GM23338 (cell line): ENCODE data around the gene RAD51B. TPM values are rescaled to one million over a fixed set of nuclear protein-coding genes. Genes with fewer than 3 reads are reported as not detected.
A peak's percentile ranks its signal among the peaks of the same experiment; 100 is the strongest.
"Not testable (repeated sequence)": the region's sequence is repeated elsewhere in the genome, so short reads cannot be mapped to it uniquely, and the experiment has no call there.

Experiments used
- ATAC-seq: fragments of 200-7000 bp; cut with Tn5 transposase; 3 replicates; pipeline ENCODE4 v1.9.1; 2020
- DNase-seq: peaks from one replicate; pipeline ENCODE4 v3.0.0-alpha.2; 2015; ENCODE audit warnings: low spot score
- H2AFZ ChIP-seq: fragments of 200-600 bp; sonication (generic); 2 replicates; pipeline ENCODE4 v1.8.0; 2016; ENCODE audit warnings: antibody characterized with exemption, mild to moderate bottlenecking, moderate library complexity
- H3F3A ChIP-seq: fragments of 200-600 bp; sonication (generic); replicated peaks from 2 replicates; pipeline ENCODE4 v1.8.0; 2017; ENCODE audit warnings: antibody characterized with exemption, mixed run types, low read depth
- H3K27ac ChIP-seq: fragments of 200-600 bp; sonication (generic); 2 replicates; pipeline ENCODE4 v1.6.1; 2016; ENCODE audit warnings: low read depth
- H3K27me3 ChIP-seq: fragments of 200-600 bp; sonication (generic); 2 replicates; pipeline ENCODE4 v1.8.0; 2016; ENCODE audit warnings: mild to moderate bottlenecking, mixed run types, moderate library complexity; ENCODE audit not compliant: insufficient read depth
- H3K36me3 ChIP-seq: fragments of 200-600 bp; sonication (generic); 2 replicates; pipeline ENCODE4 v1.8.0; 2016; ENCODE audit warnings: mild to moderate bottlenecking; ENCODE audit not compliant: insufficient read depth
- H3K4me1 ChIP-seq: fragments of 200-600 bp; sonication (generic); 2 replicates; pipeline ENCODE4 v1.8.0; 2016; ENCODE audit warnings: mild to moderate bottlenecking, moderate library complexity; ENCODE audit not compliant: insufficient read depth
- H3K4me2 ChIP-seq: fragments of 200-600 bp; sonication (generic); 2 replicates; pipeline ENCODE4 v1.7.1; 2017; ENCODE audit warnings: mixed run types
- H3K4me3 ChIP-seq: fragments of 200-600 bp; sonication (generic); 2 replicates; pipeline ENCODE4 v1.6.1; 2016; ENCODE audit warnings: mixed run types
- H3K79me2 ChIP-seq: fragments of 200-600 bp; sonication (generic); replicated peaks from 2 replicates; pipeline ENCODE4 v1.8.0; 2017; ENCODE audit warnings: mild to moderate bottlenecking; ENCODE audit not compliant: insufficient read depth
- H3K9me2 ChIP-seq: fragments of 200-600 bp; sonication (generic); 2 replicates; pipeline ENCODE4 v1.8.0; 2017; ENCODE audit not compliant: insufficient read depth
- H4K20me1 ChIP-seq: fragments of 200-600 bp; sonication (generic); replicated peaks from 2 replicates; pipeline ENCODE4 v1.8.0; 2017; ENCODE audit warnings: mild to moderate bottlenecking; ENCODE audit not compliant: insufficient read depth
- H3K27ac Mint-ChIP-seq: 2 replicates; pipeline ENCODE4 v1.8.0; 2020; ENCODE audit warnings: inconsistent platforms, mild to moderate bottlenecking, moderate library complexity, mixed read lengths
- H3K27me3 Mint-ChIP-seq: 3 replicates; pipeline ENCODE4 v1.8.0; 2022; ENCODE audit warnings: low read depth, mild to moderate bottlenecking, moderate library complexity, mixed read lengths, inconsistent platforms; ENCODE audit not compliant: insufficient read depth, poor library complexity
- H3K36me3 Mint-ChIP-seq: 3 replicates; pipeline ENCODE4 v1.8.0; 2021; ENCODE audit warnings: low read depth, mild to moderate bottlenecking, inconsistent platforms, moderate library complexity, mixed read lengths
- H3K4me1 Mint-ChIP-seq: 3 replicates; pipeline ENCODE4 v1.8.0; 2020; ENCODE audit warnings: mild to moderate bottlenecking, inconsistent platforms, mixed read lengths
- H3K4me3 Mint-ChIP-seq: 3 replicates; pipeline ENCODE4 v1.8.0; 2021; ENCODE audit warnings: moderate library complexity, mild to moderate bottlenecking, inconsistent platforms, mixed read lengths
- H3K9me3 Mint-ChIP-seq: 3 replicates; pipeline ENCODE4 v1.8.0; 2020; ENCODE audit warnings: moderate library complexity, mild to moderate bottlenecking, inconsistent platforms, mixed read lengths
- CREB1 ChIP-seq: fragments of 250-450 bp; sonication (Bioruptor Pico); IDR thresholded peaks from 2 replicates; pipeline ENCODE4 v1.5.0; 2020; ENCODE audit warnings: low read depth, mild to moderate bottlenecking, moderate library complexity
- EZH2 ChIP-seq: fragments of 200-600 bp; sonication (generic); IDR thresholded peaks from one replicate; pipeline ENCODE4 v1.8.0; 2017; ENCODE audit warnings: antibody characterized with exemption, mild to moderate bottlenecking, low read depth; ENCODE audit not compliant: unreplicated experiment
- EZH2phosphoT487 ChIP-seq: fragments of 200-600 bp; sonication (generic); IDR thresholded peaks from one replicate; pipeline ENCODE4 v1.8.1; 2018; ENCODE audit warnings: antibody characterized with exemption; ENCODE audit not compliant: unreplicated experiment
- JUNB ChIP-seq: IDR thresholded peaks from one replicate; pipeline ENCODE4 v1.6.1; 2016; ENCODE audit warnings: antibody characterized with exemption; ENCODE audit not compliant: unreplicated experiment
- NANOG ChIP-seq: IDR thresholded peaks from 2 replicates; pipeline ENCODE4 v1.6.1; 2016; ENCODE audit warnings: antibody characterized with exemption, borderline replicate concordance
- POLR2AphosphoS5 ChIP-seq: IDR thresholded peaks from 2 replicates; pipeline ENCODE4 v1.6.1; 2016; ENCODE audit warnings: antibody characterized with exemption, low read depth
- ZNF114 ChIP-seq: fragments of 250-450 bp; sonication (Bioruptor Pico); IDR thresholded peaks from 2 replicates; pipeline ENCODE4 v1.5.0; 2020; ENCODE audit warnings: mild to moderate bottlenecking, moderate library complexity
- polyA plus RNA-seq: library from polyadenylated mRNA; unstranded; fragments of >200 nt; fragmentation: Nextera tagmentation; extraction: Ambion mirVana; gene quantifications from 2 replicates; pipeline ENCODE4 v1.2.1, GENCODE V29; 2016
- total RNA-seq: library from RNA; depleted of rRNA; stranded (reverse); fragments of >200 nt; shearing (Covaris generic); gene quantifications from 2 replicates; pipeline ENCODE4 v1.2.3, GENCODE V29; 2014
- TF ChIP-seq, protein P1 (sequence below): IDR thresholded peaks from one replicate; pipeline ENCODE4 v1.6.1; 2018; ENCODE audit warnings: antibody characterized with exemption; ENCODE audit not compliant: unreplicated experiment
- TF ChIP-seq, protein P2 (sequence below): IDR thresholded peaks from 2 replicates; pipeline ENCODE4 v1.6.1; 2016; ENCODE audit warnings: antibody characterized with exemption
- TF ChIP-seq, protein P3 (sequence below), 2 experiments: fragments of 200-600 bp in 1 of 2; sonication (generic) in 1 of 2; conservative IDR thresholded peaks; 2 replicates each; pipeline versions ENCODE4 v1.5.1 to v1.6.1; 2016 to 2017; ENCODE audit warnings: antibody characterized with exemption in 2 of 2, low read depth in 2 of 2, mild to moderate bottlenecking in 2 of 2, moderate library complexity in 1 of 2

Gene RAD51B
- total and polyA plus RNA-seq, 2 experiments from 2014 or later: 15.7 to 29.1 TPM

DNA sequence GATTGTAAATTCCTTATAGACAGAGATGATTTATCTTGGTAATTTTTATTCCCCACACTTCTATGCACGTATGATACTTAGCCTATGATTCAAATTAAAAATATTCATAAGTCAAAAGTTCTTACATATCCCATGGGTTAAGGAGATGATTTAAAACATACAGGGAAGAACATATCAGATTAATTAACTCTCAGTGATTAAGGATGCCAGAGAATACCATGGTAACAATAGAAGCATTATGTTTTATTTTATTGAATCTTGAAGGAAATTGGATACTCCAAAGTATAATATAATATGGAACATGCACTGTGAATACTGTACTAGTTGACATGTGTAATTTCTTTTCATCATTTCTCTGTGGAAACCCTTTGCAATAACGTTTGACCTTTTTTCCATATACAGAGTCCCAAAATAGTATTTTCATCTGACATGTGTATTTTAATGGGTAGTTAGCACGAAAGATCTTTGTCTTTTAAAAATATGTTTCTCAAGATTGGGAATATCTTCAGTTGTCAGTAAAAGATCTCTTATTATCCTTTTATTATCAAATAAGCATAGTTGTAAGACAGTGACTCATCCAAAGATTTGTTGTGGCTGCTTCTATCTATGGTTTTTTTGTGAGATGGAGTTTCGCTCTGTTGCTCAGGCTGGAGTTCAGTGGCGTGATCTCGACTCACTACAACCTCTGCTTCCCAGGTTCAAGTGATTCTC, 166.7 kb downstream of the RAD51B start (continued):
- TF ChIP-seq, protein P1, sequence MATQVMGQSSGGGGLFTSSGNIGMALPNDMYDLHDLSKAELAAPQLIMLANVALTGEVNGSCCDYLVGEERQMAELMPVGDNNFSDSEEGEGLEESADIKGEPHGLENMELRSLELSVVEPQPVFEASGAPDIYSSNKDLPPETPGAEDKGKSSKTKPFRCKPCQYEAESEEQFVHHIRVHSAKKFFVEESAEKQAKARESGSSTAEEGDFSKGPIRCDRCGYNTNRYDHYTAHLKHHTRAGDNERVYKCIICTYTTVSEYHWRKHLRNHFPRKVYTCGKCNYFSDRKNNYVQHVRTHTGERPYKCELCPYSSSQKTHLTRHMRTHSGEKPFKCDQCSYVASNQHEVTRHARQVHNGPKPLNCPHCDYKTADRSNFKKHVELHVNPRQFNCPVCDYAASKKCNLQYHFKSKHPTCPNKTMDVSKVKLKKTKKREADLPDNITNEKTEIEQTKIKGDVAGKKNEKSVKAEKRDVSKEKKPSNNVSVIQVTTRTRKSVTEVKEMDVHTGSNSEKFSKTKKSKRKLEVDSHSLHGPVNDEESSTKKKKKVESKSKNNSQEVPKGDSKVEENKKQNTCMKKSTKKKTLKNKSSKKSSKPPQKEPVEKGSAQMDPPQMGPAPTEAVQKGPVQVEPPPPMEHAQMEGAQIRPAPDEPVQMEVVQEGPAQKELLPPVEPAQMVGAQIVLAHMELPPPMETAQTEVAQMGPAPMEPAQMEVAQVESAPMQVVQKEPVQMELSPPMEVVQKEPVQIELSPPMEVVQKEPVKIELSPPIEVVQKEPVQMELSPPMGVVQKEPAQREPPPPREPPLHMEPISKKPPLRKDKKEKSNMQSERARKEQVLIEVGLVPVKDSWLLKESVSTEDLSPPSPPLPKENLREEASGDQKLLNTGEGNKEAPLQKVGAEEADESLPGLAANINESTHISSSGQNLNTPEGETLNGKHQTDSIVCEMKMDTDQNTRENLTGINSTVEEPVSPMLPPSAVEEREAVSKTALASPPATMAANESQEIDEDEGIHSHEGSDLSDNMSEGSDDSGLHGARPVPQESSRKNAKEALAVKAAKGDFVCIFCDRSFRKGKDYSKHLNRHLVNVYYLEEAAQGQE: no peak
- TF ChIP-seq, protein P2, sequence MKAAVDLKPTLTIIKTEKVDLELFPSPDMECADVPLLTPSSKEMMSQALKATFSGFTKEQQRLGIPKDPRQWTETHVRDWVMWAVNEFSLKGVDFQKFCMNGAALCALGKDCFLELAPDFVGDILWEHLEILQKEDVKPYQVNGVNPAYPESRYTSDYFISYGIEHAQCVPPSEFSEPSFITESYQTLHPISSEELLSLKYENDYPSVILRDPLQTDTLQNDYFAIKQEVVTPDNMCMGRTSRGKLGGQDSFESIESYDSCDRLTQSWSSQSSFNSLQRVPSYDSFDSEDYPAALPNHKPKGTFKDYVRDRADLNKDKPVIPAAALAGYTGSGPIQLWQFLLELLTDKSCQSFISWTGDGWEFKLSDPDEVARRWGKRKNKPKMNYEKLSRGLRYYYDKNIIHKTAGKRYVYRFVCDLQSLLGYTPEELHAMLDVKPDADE: no peak
- no peak for TF ChIP-seq EZH2phosphoT487
- no peak for TF ChIP-seq JUNB
- TF ChIP-seq, protein P3, sequence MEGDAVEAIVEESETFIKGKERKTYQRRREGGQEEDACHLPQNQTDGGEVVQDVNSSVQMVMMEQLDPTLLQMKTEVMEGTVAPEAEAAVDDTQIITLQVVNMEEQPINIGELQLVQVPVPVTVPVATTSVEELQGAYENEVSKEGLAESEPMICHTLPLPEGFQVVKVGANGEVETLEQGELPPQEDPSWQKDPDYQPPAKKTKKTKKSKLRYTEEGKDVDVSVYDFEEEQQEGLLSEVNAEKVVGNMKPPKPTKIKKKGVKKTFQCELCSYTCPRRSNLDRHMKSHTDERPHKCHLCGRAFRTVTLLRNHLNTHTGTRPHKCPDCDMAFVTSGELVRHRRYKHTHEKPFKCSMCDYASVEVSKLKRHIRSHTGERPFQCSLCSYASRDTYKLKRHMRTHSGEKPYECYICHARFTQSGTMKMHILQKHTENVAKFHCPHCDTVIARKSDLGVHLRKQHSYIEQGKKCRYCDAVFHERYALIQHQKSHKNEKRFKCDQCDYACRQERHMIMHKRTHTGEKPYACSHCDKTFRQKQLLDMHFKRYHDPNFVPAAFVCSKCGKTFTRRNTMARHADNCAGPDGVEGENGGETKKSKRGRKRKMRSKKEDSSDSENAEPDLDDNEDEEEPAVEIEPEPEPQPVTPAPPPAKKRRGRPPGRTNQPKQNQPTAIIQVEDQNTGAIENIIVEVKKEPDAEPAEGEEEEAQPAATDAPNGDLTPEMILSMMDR (conservative IDR thresholded peaks at IDR 0.05; ENCODE audit: low read depth in 2 of 2): no peak
- no peak for TF ChIP-seq ZNF114 (CRISPR knock-in tag)
- TF ChIP-seq NANOG: no peak
- no peak for TF ChIP-seq POLR2AphosphoS5
- no peak for TF ChIP-seq EZH2
- TF ChIP-seq CREB1 (CRISPR knock-in tag): no peak

GRCh38 chr14:67987606-67988005, 168.0 kb downstream of the RAD51B start:
- DNase-seq: no peak
- Mint-ChIP-seq H3K9me3 (no peaks in the 10 kb centered on the region), H3K27me3 (no peaks in the 10 kb centered on the region), H3K4me3 (no peak overlapping the region), H3K36me3 (no peaks in the 10 kb centered on the region), H3K4me1 (no peaks in the 10 kb centered on the region), H3K27ac (no peak overlapping the region; the same call in 1 of the 2 replicates)
- Histone ChIP-seq H3K27ac (peak overlapping the region; percentile 1; the same call in 1 of the 2 replicates), H3K27me3 (no peaks in the 10 kb centered on the region), H3K4me2 (no peak overlapping the region), H3K36me3 (no peaks in the 10 kb centered on the region), H3K4me1 (0 out of 2 replicates have a peak, but pooled peaks cover 5% of the 10 kb centered on the region), H4K20me1 (no peaks in the 10 kb centered on the region), H2AFZ (no peak overlapping the region), H3K9me2 (no peaks in the 10 kb centered on the region), H3K4me3 (no peak overlapping the region), H3F3A (no peaks in the 10 kb centered on the region), H3K79me2 (no peaks in the 10 kb centered on the region)
- no peak for TF ChIP-seq POLR2AphosphoS5
- no peak for TF ChIP-seq NANOG
- no peak for TF ChIP-seq JUNB
- TF ChIP-seq ZNF114 (CRISPR knock-in tag): no peak
- TF ChIP-seq, protein P3 (conservative IDR thresholded peaks at IDR 0.05; ENCODE audit: low read depth in 2 of 2): no peak
- ATAC-seq: no peak

GRCh38 chr14:67988210-67988609, 168.6 kb downstream of the RAD51B start:
- not testable (repeated sequence) for H3K79me2 ChIP-seq, H3K36me3 ChIP-seq, H3K4me2 ChIP-seq, H3K36me3 Mint-ChIP-seq, H3K4me1 Mint-ChIP-seq, H2AFZ ChIP-seq, H3K27ac ChIP-seq, H3K4me3 ChIP-seq, H3K27me3 Mint-ChIP-seq, H3K9me2 ChIP-seq, H3K4me3 Mint-ChIP-seq, H3K9me3 Mint-ChIP-seq, H3F3A ChIP-seq, ATAC-seq, H3K4me1 ChIP-seq, H3K27me3 ChIP-seq, H4K20me1 ChIP-seq, H3K27ac Mint-ChIP-seq
- peak; percentile 18 for DNase-seq
